Uterine smooth muscle cell (primary cell): Measurements from ENCODE around the gene DSPP. TPM values are rescaled to one million over a fixed set of nuclear protein-coding genes. Genes with fewer than 3 reads are reported as not detected.

Source experiments
- total RNA-seq: library from RNA; depleted of rRNA; stranded (reverse); fragments of >200 nt; gene quantifications from 2 replicates; pipeline ENCODE4 v1.2.3, GENCODE V29; 2014

The DSPP gene
- total RNA-seq = not detected in 2 replicates

GRCh38 chr4:87608229-87608628 lies at the start of gene DSPP:
DSPP (plus strand) TSS chr4:87608529; CDS start chr4:87610909, 2,380 bp downstream.

GRCh38 chr4:87649980-87650379 lies 41.7 kb downstream of the DSPP start, which contains the start of gene DMP1:
DMP1 (plus strand) TSS chr4:87650280; CDS start chr4:87656493, 6,213 bp downstream.

Other genes starting within 250 kb of the DSPP start
- 31.3 and 35.9 TPM in 2 replicates for gene HSD17B11, start 217.3 kb upstream of the DSPP start, total RNA-seq
- 18.3 and 21.2 TPM in 2 replicates for gene NUDT9, start 186.0 kb upstream of the DSPP start, total RNA-seq
- 0.22 and 2.1 TPM in 2 replicates for gene SPARCL1, start 79.2 kb upstream of the DSPP start, total RNA-seq
- not detected in 2 replicates for gene DMP1, start 41.8 kb downstream of the DSPP start, total RNA-seq
- not detected in 2 replicates for gene IBSP, start 191.0 kb downstream of the DSPP start, total RNA-seq
- gene MEPE, start 224.4 kb downstream of the DSPP start, total RNA-seq = not detected in 2 replicates